H1 (cell line): ENCODE results near the gene AGAP1. TPM values are rescaled to one million over a fixed set of nuclear protein-coding genes. Genes with fewer than 3 reads are reported as not detected.

ENCODE experiments used
- CTCF ChIA-PET: fragments of 300-600 bp; sonication (Branson Sonifier 250); formaldehyde crosslinking; loops from one replicate; lab custom pipeline; 2021; ENCODE audit not compliant: partially characterized antibody; lab: Charles Lee
- POLR2A ChIA-PET: fragments of 300-600 bp; sonication (Branson Sonifier 250); formaldehyde crosslinking; loops from one replicate; lab custom pipeline; 2021; ENCODE audit warnings: inconsistent platforms; ENCODE audit not compliant: partially characterized antibody; lab: Charles Lee
- DNase-seq, 2 experiments: peaks; one replicate each; pipeline versions ENCODE4 v3.0.0 to v3.0.0-alpha.2; 2010 to 2022; ENCODE audit warnings: low spot score in 2 of 2, low read depth in 1 of 2, mixed read lengths in 1 of 2
- FAIRE-seq: peaks from 2 replicates; lab custom pipeline; 2011; peaks lifted over from hg19 to GRCh38; lab: Jason Lieb, UNC
- H2AFZ ChIP-seq: 2 replicates; pipeline ENCODE4 v1.8.1; 2012; ENCODE audit warnings: low read length, inconsistent platforms
- H2AK5ac ChIP-seq: 2 replicates; pipeline ENCODE4 v1.6.1; 2013; ENCODE audit warnings: low read depth, low read length
- H2BK120ac ChIP-seq: replicated peaks from 2 replicates; pipeline ENCODE3; 2013; ENCODE audit warnings: low read depth, low read length, inconsistent platforms
- H2BK12ac ChIP-seq: 2 replicates; pipeline ENCODE4 v1.6.1; 2013; ENCODE audit warnings: low read depth, low read length
- H2BK15ac ChIP-seq: 2 replicates; pipeline ENCODE4 v1.6.1; 2013; ENCODE audit warnings: low read length
- H2BK20ac ChIP-seq: 2 replicates; pipeline ENCODE4 v1.6.1; 2013; ENCODE audit warnings: low read length
- H2BK5ac ChIP-seq: 2 replicates; pipeline ENCODE4 v1.6.1; 2013; ENCODE audit warnings: low read depth, low read length
- H3K14ac ChIP-seq: 2 replicates; pipeline ENCODE4 v1.6.1; 2013; ENCODE audit warnings: inconsistent platforms; ENCODE audit not compliant: insufficient read length
- H3K18ac ChIP-seq: 2 replicates; pipeline ENCODE4 v1.6.1; 2013; ENCODE audit warnings: low read length; ENCODE audit errors: extremely low read depth
- H3K23ac ChIP-seq: 2 replicates; pipeline ENCODE4 v1.6.1; 2013; ENCODE audit warnings: inconsistent platforms; ENCODE audit not compliant: insufficient read length
- H3K23me2 ChIP-seq: 2 replicates; pipeline ENCODE4 v1.6.1; 2013; ENCODE audit warnings: low read depth, low read length
- H3K27ac ChIP-seq: 2 replicates; pipeline ENCODE4 v1.6.1; 2011; ENCODE audit warnings: low read depth, low read length, inconsistent platforms
- H3K27me3 ChIP-seq, 4 experiments: replicated peaks in 1 of 4; 1 replicate in 1 of 4; 2 replicates in 3 of 4; pipeline versions ENCODE4 v1.6.1 to v1.8.1; 2011 to 2013; ENCODE audit warnings: low read length in 3 of 4, mild to moderate bottlenecking in 3 of 4, inconsistent platforms in 2 of 4, mixed read lengths in 2 of 4, moderate library complexity in 1 of 4; ENCODE audit not compliant: control insufficient read depth in 3 of 4, insufficient read depth in 3 of 4; ENCODE audit errors: extremely low read depth in 1 of 4
- H3K36me3 ChIP-seq, 4 experiments: 2 replicates each; pipeline versions ENCODE4 v1.6.1 to v1.8.1; 2011 to 2013; ENCODE audit warnings: mild to moderate bottlenecking in 4 of 4, low read length in 3 of 4, moderate library complexity in 2 of 4, control low read depth in 1 of 4, inconsistent platforms in 1 of 4; ENCODE audit not compliant: insufficient read depth in 4 of 4, control insufficient read depth in 2 of 4
- H3K4ac ChIP-seq: replicated peaks from 2 replicates; pipeline ENCODE3; 2013; ENCODE audit warnings: low read length, low read depth, mixed read lengths, inconsistent platforms; ENCODE audit not compliant: insufficient read length
- H3K4me1 ChIP-seq, 4 experiments: replicated peaks in 1 of 4; 1 replicate in 1 of 4; 2 replicates in 3 of 4; pipeline versions ENCODE4 v1.6.1 to v1.8.1; 2011 to 2013; ENCODE audit warnings: low read length in 3 of 4, inconsistent platforms in 2 of 4, mixed read lengths in 1 of 4; ENCODE audit not compliant: insufficient read depth in 4 of 4, control insufficient read depth in 3 of 4
- H3K4me2 ChIP-seq, 2 experiments: 2 replicates each; pipeline versions ENCODE4 v1.6.1 to v1.8.1; 2011 to 2013; ENCODE audit warnings: low read depth in 2 of 2, low read length in 2 of 2, control low read depth in 1 of 2, inconsistent platforms in 1 of 2, mild to moderate bottlenecking in 1 of 2; ENCODE audit not compliant: insufficient read depth in 1 of 2
- H3K4me3 ChIP-seq, 4 experiments: fragments of 200-600, 300-600 bp in 1 of 4; sonication (generic), shearing (Covaris generic), sonication (Bioruptor Twin) in 1 of 4; 2 replicates each; pipeline versions ENCODE4 v1.5.1 to v1.8.1; 2011 to 2016; ENCODE audit warnings: low read length in 4 of 4, low read depth in 3 of 4, control low read depth in 2 of 4, inconsistent platforms in 2 of 4, mild to moderate bottlenecking in 2 of 4, mixed read lengths in 1 of 4, moderate library complexity in 1 of 4; ENCODE audit not compliant: insufficient read depth in 2 of 4; ENCODE audit errors: extremely low read depth in 1 of 4
- H3K56ac ChIP-seq: replicated peaks from 2 replicates; pipeline ENCODE3; 2013; ENCODE audit warnings: low read depth, mild to moderate bottlenecking, mixed read lengths, low read length, inconsistent platforms; ENCODE audit not compliant: insufficient read length
- H3K79me1 ChIP-seq: 2 replicates; pipeline ENCODE4 v1.6.1; 2013; ENCODE audit warnings: low read depth, low read length, control low read depth
- H3K79me2 ChIP-seq, 2 experiments: 2 replicates each; pipeline versions ENCODE4 v1.6.1 to v1.8.1; 2012 to 2013; ENCODE audit warnings: low read length in 2 of 2, mild to moderate bottlenecking in 2 of 2, inconsistent platforms in 1 of 2; ENCODE audit not compliant: insufficient read depth in 2 of 2, control insufficient read depth in 1 of 2
- H3K9ac ChIP-seq, 4 experiments: replicated peaks in 1 of 4; 1 replicate in 1 of 4; 2 replicates in 3 of 4; pipeline versions ENCODE4 v1.6.1 to v1.8.1; 2011 to 2013; ENCODE audit warnings: low read depth in 3 of 4, low read length in 3 of 4, control low read depth in 2 of 4, mild to moderate bottlenecking in 2 of 4, moderate library complexity in 2 of 4, inconsistent platforms in 1 of 4; ENCODE audit errors: extremely low read depth in 1 of 4
- H3K9me3 ChIP-seq, 2 experiments: 2 replicates each; pipeline versions ENCODE4 v1.6.1 to v1.8.1; 2012 to 2013; ENCODE audit warnings: mild to moderate bottlenecking in 2 of 2, moderate library complexity in 2 of 2, control low read depth in 1 of 2, inconsistent platforms in 1 of 2, low read depth in 1 of 2, low read length in 1 of 2, mixed read lengths in 1 of 2; ENCODE audit not compliant: insufficient read depth in 2 of 2
- H4K20me1 ChIP-seq, 2 experiments: replicated peaks in 1 of 2; 2 replicates each; pipeline versions ENCODE3 to v1.8.1; 2011 to 2013; ENCODE audit warnings: inconsistent platforms in 2 of 2, low read length in 2 of 2, mild to moderate bottlenecking in 1 of 2; ENCODE audit not compliant: insufficient read depth in 2 of 2, control insufficient read depth in 1 of 2
- H4K5ac ChIP-seq: 2 replicates; pipeline ENCODE4 v1.6.1; 2013; ENCODE audit warnings: low read length, low read depth, mixed read lengths, inconsistent platforms; ENCODE audit not compliant: insufficient read length
- H4K8ac ChIP-seq: 2 replicates; pipeline ENCODE4 v1.8.0; 2013; ENCODE audit warnings: mild to moderate bottlenecking, moderate library complexity, low read length, inconsistent platforms; ENCODE audit not compliant: insufficient read depth; ENCODE audit errors: extremely low read depth
- H4K91ac ChIP-seq: replicated peaks from 2 replicates; pipeline ENCODE3; 2013; ENCODE audit warnings: low read length, mixed read lengths, inconsistent platforms; ENCODE audit not compliant: insufficient read length
- ATF2 ChIP-seq: IDR thresholded peaks from 2 replicates; pipeline ENCODE4 v1.6.1; 2012; ENCODE audit warnings: low read length, inconsistent platforms
- ATF3 ChIP-seq: IDR thresholded peaks from 2 replicates; pipeline ENCODE4 v1.6.1; 2011; ENCODE audit warnings: low read depth, mild to moderate bottlenecking, low read length; ENCODE audit not compliant: insufficient read depth
- BACH1 ChIP-seq: IDR thresholded peaks from 2 replicates; pipeline ENCODE4 v1.6.1; 2012; ENCODE audit warnings: low read length, improper control_type of control experiment
- FOSL1 ChIP-seq: IDR thresholded peaks from 2 replicates; pipeline ENCODE4 v1.6.1; 2011; ENCODE audit warnings: mild to moderate bottlenecking, low read depth, low read length, moderate library complexity; ENCODE audit not compliant: insufficient read depth
- HDAC2 ChIP-seq, 2 experiments: fragments of 300-600 bp in 1 of 2; sonication (generic) in 1 of 2; IDR thresholded peaks; 2 replicates each; pipeline ENCODE4 v1.6.1; 2011 to 2012; ENCODE audit warnings: low read depth in 2 of 2, low read length in 2 of 2, mild to moderate bottlenecking in 2 of 2, moderate library complexity in 2 of 2, borderline replicate concordance in 1 of 2, inconsistent platforms in 1 of 2
- KDM5A ChIP-seq: fragments of 200-600 bp; IDR thresholded peaks from 2 replicates; pipeline ENCODE4 v1.7.1; 2012; ENCODE audit warnings: mild to moderate bottlenecking, low read length, inconsistent platforms, mixed read lengths
- POLR2A ChIP-seq, 2 experiments: IDR thresholded peaks; 1 replicate in 1 of 2; 2 replicates in 1 of 2; pipeline ENCODE4 v1.6.1; 2011; ENCODE audit warnings: low read depth in 2 of 2, low read length in 2 of 2, mild to moderate bottlenecking in 2 of 2; ENCODE audit errors: control extremely low read depth in 1 of 2
- POLR2AphosphoS5 ChIP-seq: IDR thresholded peaks from 2 replicates; pipeline ENCODE4 v1.6.1; 2011; ENCODE audit warnings: low read depth, low read length
- RAD21 ChIP-seq, 2 experiments: IDR thresholded peaks in 1 of 2; conservative IDR thresholded peaks in 1 of 2; 2 replicates each; pipeline ENCODE4 v1.6.1; 2011; ENCODE audit warnings: low read depth in 2 of 2, low read length in 2 of 2, improper control_type of control experiment in 1 of 2, inconsistent platforms in 1 of 2, mild to moderate bottlenecking in 1 of 2, moderate library complexity in 1 of 2
- TCF12 ChIP-seq: IDR thresholded peaks from 2 replicates; pipeline ENCODE4 v1.6.1; 2011; ENCODE audit warnings: low read depth, mild to moderate bottlenecking, low read length
- TEAD4 ChIP-seq: IDR thresholded peaks from 2 replicates; pipeline ENCODE4 v1.6.1; 2012; ENCODE audit warnings: low read depth, low read length, inconsistent platforms, mixed read lengths
- YY1 ChIP-seq: IDR thresholded peaks from 2 replicates; pipeline ENCODE4 v1.6.1; 2011; ENCODE audit warnings: low read depth, mild to moderate bottlenecking, low read length
- WGBS, 2 experiments: shearing (Covaris generic) in 1 of 2; methylation state at CpG; one replicate each; pipeline versions ENCODE4 v1.1.6 to v1.1.7; 2013 to 2015; ENCODE audit warnings: low lambda C conversion rate in 2 of 2, mixed read lengths in 2 of 2, inconsistent platforms in 1 of 2, low coverage in 1 of 2, missing lambda C conversion rate in 1 of 2; ENCODE audit not compliant: insufficient replicate concordance in 2 of 2, insufficient coverage in 1 of 2, insufficient read length in 1 of 2; ENCODE audit errors: extremely low coverage in 1 of 2, missing lambda C conversion rate in 1 of 2; 5-methylcytosine and 5-hydroxymethylcytosine counted together
- polyA plus RNA-seq, 7 experiments: library from polyadenylated mRNA; depleted of rRNA in 3 of 7; stranded (reverse) in 5 of 7; unstranded in 2 of 7; fragments of >200 nt in 5 of 7; fragments of 200-250 nt in 2 of 7; gene quantifications; 1 replicate in 5 of 7; 2 replicates in 1 of 7; 4 replicates in 1 of 7; pipeline versions ENCODE4 v1.2.1 to v1.2.3, GENCODE V29; 2011 to 2013; ENCODE audit warnings: missing spikeins in 2 of 7, mixed read lengths in 2 of 7
- total RNA-seq: library from RNA; stranded (reverse); fragmentation: NEBNext Ultra II Directional; extraction: Animal tissue kit (Norgen Biotek cat#: 25700); gene quantifications from 2 replicates; pipeline ENCODE4 v1.2.1, GENCODE V29; 2021

AGAP1 gene
- total and polyA plus RNA-seq, 2 of the 8 experiments (the other 6 are each of a cell fraction or from before 2014, with no cell fraction given): 18.1 to 39.4 TPM

DNA sequence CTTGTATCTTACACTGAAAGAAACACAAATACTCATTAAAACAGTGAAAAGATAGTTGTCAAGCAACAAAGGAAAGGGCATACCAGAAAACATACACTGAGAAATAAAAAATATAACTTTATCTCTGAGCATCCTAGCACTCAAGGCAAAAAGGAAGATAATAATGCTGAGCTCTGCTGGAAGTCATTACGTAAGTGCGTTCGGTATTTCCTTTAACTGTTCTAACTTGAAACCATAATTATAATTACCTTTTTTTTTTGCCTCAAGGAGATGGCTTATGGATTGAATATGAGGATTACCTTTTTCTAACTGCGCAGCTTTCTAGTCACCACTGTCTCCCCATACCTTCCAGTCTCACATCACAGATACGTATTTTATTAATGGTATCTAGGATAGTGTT, 366.3 kb downstream of the AGAP1 start:
- Histone ChIP-seq H3K23ac (no peak overlapping the region), H3K14ac (no peak overlapping the region), H3K18ac (no peak overlapping the region), H2BK20ac (no peak overlapping the region), H3K79me2 (no peaks in the 10 kb centered on the region), H3K79me1 (peaks cover 3% of the 10 kb centered on the region; the same call in 1 of the 2 replicates), H2BK120ac (no peak overlapping the region), H2BK12ac (no peak overlapping the region), H4K20me1 (peaks cover 0 to 10% of the 10 kb centered on the region in 2 experiments), H3K23me2 (no peaks in the 10 kb centered on the region), H3K9ac (no peak overlapping the region), H3K4me2 (no peak overlapping the region), H3K4me1 (peaks cover 0 to 10% (median under 1%) of the 10 kb centered on the region in 4 experiments; a peak in 6 of 7 replicates), H3K56ac (no peak overlapping the region), H3K27me3 (no peaks in the 10 kb centered on the region), H4K91ac (no peak overlapping the region), H3K36me3 (no peaks in the 10 kb centered on the region), H4K5ac (no peak overlapping the region), H2AK5ac (no peak overlapping the region), H2BK5ac (no peak overlapping the region), H3K27ac (no peak overlapping the region), H3K4me3 (no peak overlapping the region), H2BK15ac (no peak overlapping the region), H4K8ac (no peak overlapping the region), H2AFZ (no peak overlapping the region), H3K4ac (no peak overlapping the region), H3K9me3 (no peaks in the 10 kb centered on the region)
- FAIRE-seq (no peak), DNase-seq (no peak)
- 90% methylated on average over 5 of the region's 5 CpGs; no CpG with 5 or more reads in 1 of the 2 experiments for WGBS, 2 experiments
- CTCF ChIA-PET: interaction anchor here (0.5 to 0.7 kb wide), 4 partner anchors 29 to 1487 kb away, joined by 3 to 5 read pairs (median 4); no protein-coding TSS in a partner anchor
- POLR2A ChIA-PET: no interaction called here
- TF ChIP-seq YY1 (no peak), POLR2A (IDR thresholded peaks at IDR 0.05; ENCODE audit: control extremely low read depth in 1 of 2, low read depth in 2 of 2, low read length in 2 of 2) (no peak), ATF2 (no peak), HDAC2 (IDR thresholded peaks at IDR 0.05; ENCODE audit: borderline replicate concordance in 1 of 2, low read depth in 2 of 2, low read length in 2 of 2) (no peak), RAD21 (IDR thresholded peaks at IDR 0.05 in 1 of 2, conservative IDR thresholded peaks at IDR 0.05 in 1 of 2; ENCODE audit: low read depth in 2 of 2, low read length in 2 of 2) (no peak), FOSL1 (no peak), TCF12 (no peak), POLR2AphosphoS5 (no peak), KDM5A (no peak), BACH1 (no peak), ATF3 (no peak), TEAD4 (no peak)
